HG03442 (cell line): ENCODE measurements around the gene GRM4.

Experiments used
- ATAC-seq: cut with Tn5 transposase; IDR thresholded peaks from one replicate; pipeline ENCODE4 v1.9.1; 2021; ENCODE audit warnings: mild to moderate bottlenecking, moderate library complexity; ENCODE audit not compliant: unreplicated experiment

Gene GRM4

GRCh38 chr6:34110610-34111009 is 35.3 kb downstream of the GRM4 start:
- no peak for ATAC-seq

- ATAC-seq = no peak
Observed at GRCh38 chr6:34108176-34108575, 37.7 kb downstream of the GRM4 start.

- no peak for ATAC-seq
Observed at GRCh38 chr6:34106900-34107299, 39.0 kb downstream of the GRM4 start.

GRCh38 chr6:34106421-34106820 is 39.5 kb downstream of the GRM4 start:
- ATAC-seq = no peak

- no peak for ATAC-seq
Observed at GRCh38 chr6:34104628-34105027, 41.3 kb downstream of the GRM4 start.

GRCh38 chr6:34104186-34104585 is 41.7 kb downstream of the GRM4 start:
- no peak for ATAC-seq

GRCh38 chr6:34103321-34103720 is 42.6 kb downstream of the GRM4 start:
- ATAC-seq = no peak

GRCh38 chr6:34102696-34103095 is 43.2 kb downstream of the GRM4 start:
- ATAC-seq = no peak

- ATAC-seq = no peak
Observed at GRCh38 chr6:34102099-34102656, 43.7 kb downstream of the GRM4 start.

- ATAC-seq = no peak
Observed at GRCh38 chr6:34100788-34101187, 45.1 kb downstream of the GRM4 start.

GRCh38 chr6:34099878-34100277 is 46.0 kb downstream of the GRM4 start:
- ATAC-seq = no peak

GRCh38 chr6:34098045-34098936 is 47.6 kb downstream of the GRM4 start:
- ATAC-seq = no peak

GRCh38 chr6:34096814-34097213 is 49.1 kb downstream of the GRM4 start:
- ATAC-seq = no peak

- ATAC-seq = no peak
Observed at GRCh38 chr6:34096193-34096592, 49.7 kb downstream of the GRM4 start.

GRCh38 chr6:34095741-34096140 is 50.1 kb downstream of the GRM4 start:
- no peak for ATAC-seq

GRCh38 chr6:34095136-34095505 is 50.8 kb downstream of the GRM4 start:
- no peak for ATAC-seq

GRCh38 chr6:34094474-34095135 is 51.3 kb downstream of the GRM4 start:
- ATAC-seq = no peak

GRCh38 chr6:34093854-34094430 is 51.9 kb downstream of the GRM4 start:
- no peak for ATAC-seq

GRCh38 chr6:34093206-34093605 is 52.7 kb downstream of the GRM4 start:
- ATAC-seq = no peak

GRCh38 chr6:34092631-34093030 is 53.3 kb downstream of the GRM4 start:
- ATAC-seq = no peak

GRCh38 chr6:34090935-34091334 is 55.0 kb downstream of the GRM4 start:
- no peak for ATAC-seq

GRCh38 chr6:34090529-34090928 is 55.4 kb downstream of the GRM4 start:
- no peak for ATAC-seq
